ENCODE results near the gene ZBTB9.

GRCh38 chr6:33428224-33428965, 26.0 kb upstream of the ZBTB9 start:
- no peak for TF ChIP-seq SUZ12 (IDR thresholded peaks at IDR 0.05; ENCODE audit: extremely low read depth, insufficient read depth, insufficient read length)
- TF ChIP-seq ZNF274 (IDR thresholded peaks at IDR 0.05; ENCODE audit: low read depth, low read length), result no peak
- TF ChIP-seq YY1 (IDR thresholded peaks at IDR 0.05; ENCODE audit: insufficient read depth, insufficient read length), result no peak
